ENCODE results near the gene ZYX. TPM values are rescaled to one million over a fixed set of nuclear protein-coding genes. Genes with fewer than 3 reads are reported as not detected.

The ZYX gene
- total and polyA plus RNA-seq, 9 of the 15 experiments (the other 6 are each of a cell fraction or from before 2014, with no cell fraction given): 1.8 to 130 (median 15.7) TPM

GRCh38 chr7:143439866-143440265 is 58.7 kb downstream of the ZYX start:
- Histone ChIP-seq H3K36me3 (ENCODE audit: control insufficient read depth, insufficient read depth, low read length) (no peaks in the 10 kb centered on the region), H3K4me1 (replicated peaks in 1 of 2; ENCODE audit: control insufficient read depth in 2 of 2, insufficient read depth in 2 of 2, low read length in 2 of 2) (0 out of 5 replicates have a peak, but pooled peaks cover 0 to 3% of the 10 kb centered on the region in 2 experiments), H4K20me1 (replicated peaks; ENCODE audit: control insufficient read depth, insufficient read depth, low read length) (no peaks in the 10 kb centered on the region), H3K4me2 (ENCODE audit: insufficient read depth, low read length) (no peak overlapping the region), H3K4me3 (no peak overlapping the region), H3K79me2 (ENCODE audit: control insufficient read depth, insufficient read depth, low read length) (no peaks in the 10 kb centered on the region), H2AFZ (ENCODE audit: low read depth, low read length) (no peak overlapping the region), H3K27ac (ENCODE audit: extremely low read depth, low read depth, low read length) (no peak overlapping the region), H3K27me3 (ENCODE audit: control insufficient read depth in 2 of 2, insufficient read depth in 2 of 2, low read length in 2 of 2) (peaks cover 7 to 11% of the 10 kb centered on the region in 2 experiments; a peak in 2 of 5 replicates), H3K9me3 (replicated peaks; ENCODE audit: control insufficient read depth, insufficient read depth, low read depth, low read length) (no peaks in the 10 kb centered on the region), H3K9ac (ENCODE audit: insufficient read depth in 1 of 2, low read depth in 2 of 2, low read length in 2 of 2) (no peak overlapping the region), H3K9me1 (ENCODE audit: control insufficient read depth, insufficient read depth, low read length) (no peaks in the 10 kb centered on the region)
- DNase-seq (ENCODE audit: extremely low read depth in 1 of 4, low spot score in 3 of 4) (no peak), FAIRE-seq (no peak), ATAC-seq (no peak)
- CTCF ChIA-PET (ENCODE audit: low intra/inter-chr PET ratio): no interaction called here
- intact Hi-C loops (cut with micrococcal nuclease) (no loop called here), in situ Hi-C loops (cut with MboI) (no loop called here)
- no TSS peak for BruUV-seq (replicated peaks)
- POLR2A ChIA-PET: interaction anchor here (1.6 kb wide), 1 partner anchor 8 kb away, joined by 4 read pairs; no protein-coding TSS in a partner anchor
- WGBS (ENCODE audit: insufficient coverage, low coverage, missing lambda C conversion rate): 3% methylated on average over 2 of the region's 2 CpGs
- no peak for TF ChIP-seq RNF219 (CRISPR knock-in tag; IDR thresholded peaks at IDR 0.05)
- TF ChIP-seq SAFB2 (IDR thresholded peaks at IDR 0.05; ENCODE audit: borderline replicate concordance, low read depth, low read length, severe bottlenecking): no peak
- TF ChIP-seq WHSC1 (IDR thresholded peaks at IDR 0.05; ENCODE audit: low read length): no peak
- TF ChIP-seq ZNF324 (CRISPR knock-in tag; IDR thresholded peaks at IDR 0.05): no peak
- TF ChIP-seq TRIM24 (IDR thresholded peaks at IDR 0.05): no peak
- TF ChIP-seq ZSCAN32 (CRISPR knock-in tag; IDR thresholded peaks at IDR 0.05): no peak
- no peak for TF ChIP-seq THAP7 (CRISPR knock-in tag; IDR thresholded peaks at IDR 0.05)
- no peak for TF ChIP-seq ZNF311 (CRISPR knock-in tag; IDR thresholded peaks at IDR 0.05)
- TF ChIP-seq CHD7 (IDR thresholded peaks at IDR 0.05; ENCODE audit: low read depth, low read length): no peak
- no peak for TF ChIP-seq ZC3H8 (IDR thresholded peaks at IDR 0.05)

Data from K562 (cell line).